Karpas-422 (cell line): ENCODE measurements around the gene CDC42EP5. TPM values are rescaled to one million over a fixed set of nuclear protein-coding genes. Genes with fewer than 3 reads are reported as not detected.

Source experiments
- DNase-seq: peaks from one replicate; pipeline ENCODE4 v3.0.0-alpha.2; 2015
- H2AFZ ChIP-seq: fragments of 200-600 bp; sonication (generic); 2 replicates; pipeline ENCODE4 v1.6.1; 2014; ENCODE audit warnings: antibody characterized with exemption, low read length, mixed read lengths
- H3K27ac ChIP-seq: fragments of 200-600 bp; sonication (generic); 2 replicates; pipeline ENCODE4 v1.5.1; 2014; ENCODE audit warnings: mild to moderate bottlenecking, low read length, moderate library complexity
- H3K27me3 ChIP-seq: fragments of 200-600 bp; sonication (generic); 2 replicates; pipeline ENCODE4 v1.6.1; 2014; ENCODE audit warnings: low read length, mixed read lengths
- H3K36me3 ChIP-seq: fragments of 200-600 bp; sonication (generic); 2 replicates; pipeline ENCODE4 v1.6.1; 2014; ENCODE audit warnings: low read length, mixed read lengths; ENCODE audit not compliant: insufficient read depth
- H3K4me1 ChIP-seq: fragments of 200-600 bp; sonication (generic); 2 replicates; pipeline ENCODE4 v1.6.1; 2014; ENCODE audit warnings: mild to moderate bottlenecking, low read length, mixed read lengths
- H3K4me2 ChIP-seq: fragments of 200-600 bp; sonication (generic); 2 replicates; pipeline ENCODE4 v1.6.1; 2014; ENCODE audit warnings: low read length, low read depth, mild to moderate bottlenecking; ENCODE audit not compliant: poor library complexity, severe bottlenecking
- H3K4me3 ChIP-seq: fragments of 200-600 bp; sonication (generic); 2 replicates; pipeline ENCODE4 v1.5.1; 2014; ENCODE audit warnings: mild to moderate bottlenecking, antibody characterized with exemption, low read length, mixed read lengths
- H3K79me2 ChIP-seq: fragments of 200-600 bp; sonication (generic); 2 replicates; pipeline ENCODE4 v1.6.1; 2014; ENCODE audit warnings: mild to moderate bottlenecking, low read length, mixed read lengths
- H3K9ac ChIP-seq: fragments of 200-600 bp; sonication (generic); 2 replicates; pipeline ENCODE4 v1.6.0; 2014; ENCODE audit warnings: low read length
- H3K9me2 ChIP-seq: fragments of 200-600 bp; sonication (generic), shearing (Covaris generic); replicated peaks from 2 replicates; pipeline ENCODE4 v1.6.0; 2014; ENCODE audit warnings: mild to moderate bottlenecking, low read length, moderate library complexity; ENCODE audit not compliant: insufficient read depth
- H3K9me3 ChIP-seq: fragments of 300-700, 200-600 bp; sonication (generic); 2 replicates; pipeline ENCODE4 v1.6.1; 2014; ENCODE audit warnings: low read length, mixed read lengths
- H4K20me1 ChIP-seq: fragments of 200-600 bp; sonication (generic); 2 replicates; pipeline ENCODE4 v1.6.1; 2014; ENCODE audit warnings: mild to moderate bottlenecking, antibody characterized with exemption, low read length, low read depth; ENCODE audit not compliant: insufficient read depth
- total RNA-seq: library from RNA; depleted of rRNA; stranded (reverse); fragments of >200 nt; shearing (Covaris generic); gene quantifications from 2 replicates; pipeline ENCODE4 v1.2.3, GENCODE V29; 2014; ENCODE audit warnings: low replicate concordance

CDC42EP5 gene
- total RNA-seq, 1 experiment from 2014 or later: not detected

GRCh38 chr19:54424660-54425381, 48.3 kb downstream of the CDC42EP5 start:
- H3K79me2 ChIP-seq: no peaks in the 10 kb centered on the region
- DNase-seq: no peak
- no peaks in the 10 kb centered on the region for H3K27me3 ChIP-seq
- H3K36me3 ChIP-seq: no peaks in the 10 kb centered on the region
- no peak overlapping the region for H3K27ac ChIP-seq
- no peak overlapping the region for H3K4me3 ChIP-seq
- H4K20me1 ChIP-seq: no peaks in the 10 kb centered on the region; the same call in 1 of the 2 replicates
- no peak overlapping the region for H2AFZ ChIP-seq
- no peaks in the 10 kb centered on the region for H3K4me1 ChIP-seq
- H3K4me2 ChIP-seq: no peak overlapping the region
- H3K9me2 ChIP-seq: no peaks in the 10 kb centered on the region
- H3K9ac ChIP-seq: no peak overlapping the region
- no peaks in the 10 kb centered on the region for H3K9me3 ChIP-seq

GRCh38 chr19:54424201-54424600, 48.9 kb downstream of the CDC42EP5 start:
- Histone ChIP-seq H2AFZ (no peak overlapping the region), H4K20me1 (no peaks in the 10 kb centered on the region; the same call in 1 of the 2 replicates), H3K9me3 (no peaks in the 10 kb centered on the region), H3K79me2 (no peaks in the 10 kb centered on the region), H3K4me3 (no peak overlapping the region), H3K9me2 (no peaks in the 10 kb centered on the region), H3K9ac (no peak overlapping the region), H3K27ac (no peak overlapping the region), H3K27me3 (no peaks in the 10 kb centered on the region), H3K4me2 (no peak overlapping the region), H3K36me3 (no peaks in the 10 kb centered on the region), H3K4me1 (no peaks in the 10 kb centered on the region)
- DNase-seq: no peak

DNA sequence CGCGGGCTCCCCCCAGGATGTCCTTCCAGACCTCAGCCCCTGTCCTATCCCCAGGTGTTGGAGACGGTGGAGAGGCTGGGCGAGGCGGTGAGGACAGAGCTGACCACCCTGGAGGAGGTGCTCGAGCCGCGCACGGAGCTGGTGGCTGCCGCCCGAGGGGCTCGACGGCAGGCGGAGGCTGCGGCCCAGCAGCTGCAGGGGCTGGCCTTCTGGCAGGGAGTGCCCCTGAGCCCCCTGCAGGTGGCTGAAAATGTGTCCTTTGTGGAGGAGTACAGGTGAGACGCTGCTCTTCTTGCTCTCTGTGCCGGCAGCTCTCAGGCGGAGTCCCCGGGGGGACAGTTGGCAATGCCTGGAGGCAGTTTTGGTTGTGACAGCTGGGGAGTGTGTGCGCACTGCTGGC, 51.0 kb downstream of the CDC42EP5 start:
- H3K9ac ChIP-seq: no peak overlapping the region
- no peak overlapping the region for H3K4me3 ChIP-seq
- H3K4me1 ChIP-seq: no peaks in the 10 kb centered on the region
- no peak overlapping the region for H3K27ac ChIP-seq
- no peaks in the 10 kb centered on the region for H3K27me3 ChIP-seq
- H3K4me2 ChIP-seq: no peak overlapping the region
- H3K9me2 ChIP-seq: no peaks in the 10 kb centered on the region
- H4K20me1 ChIP-seq: no peaks in the 10 kb centered on the region; the same call in 1 of the 2 replicates
- H2AFZ ChIP-seq: no peak overlapping the region
- no peaks in the 10 kb centered on the region for H3K79me2 ChIP-seq
- no peaks in the 10 kb centered on the region for H3K36me3 ChIP-seq
- no peaks in the 10 kb centered on the region for H3K9me3 ChIP-seq
- DNase-seq: no peak

DNA sequence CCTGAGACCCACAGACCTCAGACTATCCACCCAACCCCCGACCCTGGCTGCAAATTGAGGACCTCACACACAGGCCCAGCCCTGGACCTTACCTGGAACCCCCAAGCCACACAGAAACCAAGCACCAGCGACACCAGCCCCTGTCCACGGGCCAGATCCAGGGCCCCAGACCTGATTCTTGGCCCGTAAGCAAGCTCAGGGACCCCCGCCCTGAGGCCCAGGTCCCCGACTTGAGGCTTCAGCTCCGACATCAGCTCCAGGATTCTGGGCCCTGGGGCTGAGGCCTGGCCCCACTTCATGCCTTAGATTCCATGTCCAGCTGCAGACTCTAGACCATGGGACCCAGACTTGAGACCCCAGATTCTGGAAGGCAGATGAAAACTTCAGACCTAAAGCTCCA, 51.6 kb downstream of the CDC42EP5 start:
- no peak overlapping the region for H3K27ac ChIP-seq
- no peak overlapping the region for H3K4me3 ChIP-seq

DNA sequence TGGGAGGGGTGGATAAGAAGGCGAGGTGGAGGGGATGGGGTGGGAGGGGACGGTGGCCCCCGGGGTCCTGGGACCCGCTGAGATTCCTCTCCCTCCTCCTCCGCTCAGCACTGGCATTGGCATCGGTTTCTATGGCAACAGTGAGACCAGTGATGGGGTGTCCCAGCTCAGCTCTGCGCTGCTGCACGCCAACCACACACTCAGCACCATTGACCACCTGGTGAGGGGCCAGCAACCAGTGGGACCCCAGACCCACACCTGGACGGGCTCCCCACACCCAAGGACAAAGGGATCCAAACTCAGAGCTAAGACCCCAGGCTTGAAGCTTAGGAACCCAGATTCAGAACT, 52.0 kb downstream of the CDC42EP5 start:
- Histone ChIP-seq H3K4me3 (no peak overlapping the region), H3K9ac (no peak overlapping the region), H3K4me1 (no peaks in the 10 kb centered on the region), H3K4me2 (no peak overlapping the region), H3K27me3 (no peaks in the 10 kb centered on the region), H3K9me2 (no peaks in the 10 kb centered on the region), H4K20me1 (no peaks in the 10 kb centered on the region), H3K27ac (no peak overlapping the region), H3K9me3 (no peaks in the 10 kb centered on the region), H3K36me3 (no peaks in the 10 kb centered on the region), H2AFZ (no peak overlapping the region), H3K79me2 (no peaks in the 10 kb centered on the region)
- no peak for DNase-seq

More for the DNA sequence above, 51.6 kb downstream of the CDC42EP5 start:
- Histone ChIP-seq H3K9me3 (no peaks in the 10 kb centered on the region), H3K4me1 (no peaks in the 10 kb centered on the region), H3K27me3 (no peaks in the 10 kb centered on the region), H4K20me1 (no peaks in the 10 kb centered on the region; the same call in 1 of the 2 replicates), H3K9me2 (no peaks in the 10 kb centered on the region), H3K36me3 (no peaks in the 10 kb centered on the region), H3K9ac (no peak overlapping the region), H2AFZ (no peak overlapping the region), H3K79me2 (no peaks in the 10 kb centered on the region), H3K4me2 (no peak overlapping the region)
- no peak for DNase-seq

DNA sequence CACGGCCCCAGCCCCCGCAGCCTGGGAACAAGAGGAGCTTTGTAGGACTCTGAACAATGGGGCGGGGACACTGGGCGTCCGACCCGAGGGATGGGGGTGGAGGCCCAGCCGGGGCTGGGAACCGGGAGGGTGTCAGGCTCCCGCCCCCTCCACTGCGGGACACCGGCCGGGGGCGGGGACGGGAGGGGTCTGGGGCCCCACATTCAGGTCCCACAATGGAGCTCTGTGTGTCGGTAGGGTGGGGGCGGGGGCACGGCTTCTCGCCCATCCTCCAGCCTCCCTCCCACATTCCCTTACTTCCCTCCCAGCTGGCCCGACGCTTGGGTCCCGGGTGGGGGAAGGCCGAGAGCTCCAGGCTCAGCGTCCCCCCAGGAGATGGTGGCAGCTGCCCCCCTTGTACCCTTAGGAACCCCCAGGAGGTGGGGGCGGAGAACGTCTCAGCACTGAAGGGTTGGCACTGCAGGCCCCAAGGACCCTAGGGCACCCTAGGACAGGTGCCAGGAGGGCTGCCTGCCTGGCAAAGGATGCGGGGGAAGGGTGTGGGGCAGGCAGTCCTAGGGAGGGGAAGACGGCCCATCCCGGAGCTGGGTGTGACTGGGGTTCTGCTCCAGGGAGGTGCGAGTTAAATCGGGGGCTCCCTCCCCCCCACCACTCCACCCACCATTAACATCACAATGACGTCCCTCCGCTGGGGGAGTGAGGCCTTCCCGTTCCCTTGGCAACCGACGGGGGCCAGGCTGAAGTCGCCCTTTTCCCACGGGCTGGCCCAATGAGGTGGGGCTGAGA, 52.5 kb downstream of the CDC42EP5 start:
- H3K9ac ChIP-seq: no peak overlapping the region
- no peak overlapping the region for H3K27ac ChIP-seq
- H4K20me1 ChIP-seq: no peaks in the 10 kb centered on the region
- no peaks in the 10 kb centered on the region for H3K4me1 ChIP-seq
- no peaks in the 10 kb centered on the region for H3K9me2 ChIP-seq
- H3K4me3 ChIP-seq: no peak overlapping the region
- H3K27me3 ChIP-seq: no peaks in the 10 kb centered on the region
- no peaks in the 10 kb centered on the region for H3K36me3 ChIP-seq
- no peak overlapping the region for H3K4me2 ChIP-seq
- DNase-seq: no peak
- no peaks in the 10 kb centered on the region for H3K9me3 ChIP-seq
- H2AFZ ChIP-seq: no peak overlapping the region
- H3K79me2 ChIP-seq: no peaks in the 10 kb centered on the region

- no peaks in the 10 kb centered on the region for H3K27me3 ChIP-seq
Measured at GRCh38 chr19:54420068-54420382, 53.1 kb downstream of the CDC42EP5 start.

DNA sequence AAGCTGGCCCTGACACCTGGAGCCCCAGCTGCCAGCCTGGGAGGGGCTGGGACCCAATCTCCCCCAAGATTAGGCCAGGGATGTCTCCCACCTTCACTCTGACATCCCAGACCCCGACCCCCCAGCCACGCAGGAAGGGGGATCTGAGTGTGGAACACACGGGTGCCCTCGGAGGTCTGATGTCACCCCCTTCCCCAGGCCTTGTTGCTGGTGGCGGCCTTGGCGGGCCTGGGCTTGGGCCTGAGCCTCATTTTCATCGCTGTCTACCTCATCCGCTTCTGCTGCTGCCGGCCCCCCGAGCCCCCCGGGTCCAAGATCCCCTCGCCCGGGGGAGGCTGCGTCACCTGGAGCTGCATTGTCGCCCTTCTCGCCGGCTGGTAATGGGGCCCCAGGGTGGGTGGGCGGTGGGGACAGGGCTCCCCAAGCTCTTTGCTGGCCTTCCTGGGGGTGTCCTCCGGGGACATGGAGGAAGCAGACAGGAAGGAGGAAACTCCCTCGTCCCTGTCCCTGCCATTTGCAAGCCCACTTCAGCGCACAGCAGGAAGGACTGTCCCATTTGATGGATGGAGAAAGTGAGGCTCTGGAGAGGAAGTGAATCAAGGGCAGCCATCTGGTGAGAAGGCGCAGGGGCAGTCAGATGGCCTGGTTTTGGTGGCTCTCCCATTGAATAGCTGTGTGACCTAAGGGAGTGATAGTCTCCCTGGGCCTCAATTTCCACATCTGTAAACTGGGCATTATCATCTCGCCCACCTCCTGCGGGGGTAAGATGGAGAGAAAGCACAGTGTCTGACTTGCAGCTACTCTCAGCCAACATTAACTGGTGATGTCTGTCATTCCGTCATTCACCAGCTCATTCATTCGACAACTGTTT, 53.9 kb downstream of the CDC42EP5 start:
- no peaks in the 10 kb centered on the region for H3K9me3 ChIP-seq
- no peak overlapping the region for H3K9ac ChIP-seq
- no peaks in the 10 kb centered on the region for H3K9me2 ChIP-seq
- no peaks in the 10 kb centered on the region for H3K27me3 ChIP-seq
- H4K20me1 ChIP-seq: no peaks in the 10 kb centered on the region
- no peaks in the 10 kb centered on the region for H3K36me3 ChIP-seq
- DNase-seq: peak; percentile 14
- no peaks in the 10 kb centered on the region for H3K79me2 ChIP-seq
- H2AFZ ChIP-seq: no peak overlapping the region
- H3K27ac ChIP-seq: no peak overlapping the region
- H3K4me2 ChIP-seq: no peak overlapping the region
- no peaks in the 10 kb centered on the region for H3K4me1 ChIP-seq
- H3K4me3 ChIP-seq: no peak overlapping the region

More at GRCh38 chr19:54420068-54420382, 53.1 kb downstream of the CDC42EP5 start:
- Histone ChIP-seq H3K4me2 (no peak overlapping the region), H3K36me3 (no peaks in the 10 kb centered on the region), H2AFZ (no peak overlapping the region), H3K9me3 (no peaks in the 10 kb centered on the region), H3K79me2 (no peaks in the 10 kb centered on the region), H3K9ac (no peak overlapping the region), H3K4me1 (no peaks in the 10 kb centered on the region), H3K9me2 (no peaks in the 10 kb centered on the region), H4K20me1 (no peaks in the 10 kb centered on the region), H3K27ac (no peak overlapping the region), H3K4me3 (no peak overlapping the region)
- DNase-seq: no peak
